Measurements from ENCODE around the gene TGFBRAP1.

The TGFBRAP1 gene

DNA sequence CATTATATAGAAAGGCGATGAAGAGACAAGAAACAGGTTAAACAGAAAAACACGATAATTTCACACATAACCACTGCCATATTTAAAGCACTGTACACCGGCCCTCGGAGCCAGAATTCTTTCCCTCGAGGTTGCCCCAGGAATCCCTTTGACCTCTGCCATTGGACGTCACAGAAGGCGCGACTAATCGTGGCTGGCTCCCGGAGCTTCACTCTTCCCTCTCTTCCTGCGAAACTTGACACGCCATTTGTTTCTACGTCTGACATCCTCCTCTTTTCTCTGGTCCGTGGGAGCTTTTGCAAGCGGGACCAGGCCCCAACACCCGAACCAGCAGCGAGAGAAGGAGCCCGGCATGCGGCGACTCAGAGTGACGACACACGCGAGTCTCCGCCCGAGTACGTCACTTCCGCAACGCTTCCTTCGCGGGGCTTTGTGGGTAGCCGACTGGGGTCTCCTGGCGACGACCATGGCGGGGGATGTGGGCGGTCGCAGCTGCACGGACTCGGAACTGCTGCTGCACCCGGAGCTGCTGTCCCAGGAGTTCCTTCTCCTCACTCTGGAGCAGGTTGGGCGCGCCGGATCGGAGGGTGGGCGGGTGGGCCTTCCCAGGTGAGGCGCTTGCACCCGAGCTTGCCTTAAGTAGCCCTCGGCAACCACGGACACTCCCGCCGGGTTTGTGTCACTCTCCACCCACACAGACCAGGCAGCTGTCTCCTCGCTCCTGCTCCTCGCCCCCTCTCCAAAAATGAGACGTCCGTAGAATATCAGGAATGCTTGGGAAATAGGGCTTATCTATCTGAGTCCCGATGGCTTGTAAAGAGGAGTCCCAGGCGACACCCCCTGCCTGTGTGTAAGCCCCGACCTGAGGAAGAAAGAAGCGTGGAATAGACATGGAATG is 7.8 kb upstream of the TGFBRAP1 start, which contains the start of gene C2orf49:
Gene C2orf49, plus strand, starts transcription at position 419 of the 898 bp plus-strand sequence. Its CDS starts 48 bp downstream, at position 467.
- peak; percentile 68 for DNase-seq (ENCODE audit: low read depth)
- in situ Hi-C loops (cut with HindIII; ENCODE audit: low sequenced_read_pairs): no loop called here
- H3K4me3 ChIP-seq (ENCODE audit: low read depth, low read length): peak within 1 kb of the TSS; percentile 94
- TF ChIP-seq, protein P1, sequence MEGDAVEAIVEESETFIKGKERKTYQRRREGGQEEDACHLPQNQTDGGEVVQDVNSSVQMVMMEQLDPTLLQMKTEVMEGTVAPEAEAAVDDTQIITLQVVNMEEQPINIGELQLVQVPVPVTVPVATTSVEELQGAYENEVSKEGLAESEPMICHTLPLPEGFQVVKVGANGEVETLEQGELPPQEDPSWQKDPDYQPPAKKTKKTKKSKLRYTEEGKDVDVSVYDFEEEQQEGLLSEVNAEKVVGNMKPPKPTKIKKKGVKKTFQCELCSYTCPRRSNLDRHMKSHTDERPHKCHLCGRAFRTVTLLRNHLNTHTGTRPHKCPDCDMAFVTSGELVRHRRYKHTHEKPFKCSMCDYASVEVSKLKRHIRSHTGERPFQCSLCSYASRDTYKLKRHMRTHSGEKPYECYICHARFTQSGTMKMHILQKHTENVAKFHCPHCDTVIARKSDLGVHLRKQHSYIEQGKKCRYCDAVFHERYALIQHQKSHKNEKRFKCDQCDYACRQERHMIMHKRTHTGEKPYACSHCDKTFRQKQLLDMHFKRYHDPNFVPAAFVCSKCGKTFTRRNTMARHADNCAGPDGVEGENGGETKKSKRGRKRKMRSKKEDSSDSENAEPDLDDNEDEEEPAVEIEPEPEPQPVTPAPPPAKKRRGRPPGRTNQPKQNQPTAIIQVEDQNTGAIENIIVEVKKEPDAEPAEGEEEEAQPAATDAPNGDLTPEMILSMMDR (IDR thresholded peaks at IDR 0.05; ENCODE audit: low read depth, low read length, missing control alignments): no peak

DNA sequence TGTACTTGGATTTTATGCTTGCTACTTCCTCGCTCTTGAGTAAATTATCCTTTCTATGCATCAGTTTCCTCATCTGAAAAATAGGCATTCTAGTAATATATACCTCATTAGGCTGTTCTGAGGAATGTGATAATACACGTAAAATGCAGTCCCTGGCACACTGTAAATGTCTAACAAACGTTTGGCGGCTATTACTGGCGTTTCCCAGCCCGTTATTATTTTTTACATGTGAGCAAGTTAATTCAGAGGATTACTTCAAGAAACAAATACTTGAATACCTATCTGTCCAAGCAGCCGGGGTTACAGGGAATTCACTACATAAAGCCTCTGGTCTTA is 7.2 kb upstream of the TGFBRAP1 start:
- TF ChIP-seq, protein P1 (IDR thresholded peaks at IDR 0.05; ENCODE audit: low read depth, low read length, missing control alignments): no peak
- in situ Hi-C loops (cut with HindIII; ENCODE audit: low sequenced_read_pairs): no loop called here
- DNase-seq (ENCODE audit: low read depth): no peak
- peak overlapping the region; percentile 94 for H3K4me3 ChIP-seq (ENCODE audit: low read depth, low read length)

DNA sequence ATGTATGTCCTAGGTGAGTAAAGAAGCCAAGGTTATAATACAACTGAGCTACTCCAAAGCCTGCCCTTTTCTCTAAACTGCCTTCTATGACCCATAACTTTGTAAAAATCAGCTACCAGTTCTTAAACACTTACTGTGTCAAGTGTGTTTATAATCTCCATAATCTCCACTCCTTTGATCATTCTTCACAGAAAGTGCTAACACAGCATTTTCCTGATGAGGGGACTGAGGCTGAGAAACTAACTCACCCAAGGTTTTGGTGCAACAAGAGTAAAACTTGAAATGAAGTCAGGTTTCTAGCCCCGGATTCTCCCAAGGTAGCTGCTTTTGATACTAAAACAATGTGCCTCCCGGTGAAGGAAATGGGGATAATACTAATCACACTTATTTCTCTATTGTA is 5.9 kb upstream of the TGFBRAP1 start:
- in situ Hi-C loops (cut with HindIII; ENCODE audit: low sequenced_read_pairs): no loop called here
- DNase-seq (ENCODE audit: low read depth): no peak
- TF ChIP-seq, protein P1 (IDR thresholded peaks at IDR 0.05; ENCODE audit: low read depth, low read length, missing control alignments): no peak
- H3K4me3 ChIP-seq (ENCODE audit: low read depth, low read length): no peak overlapping the region

DNA sequence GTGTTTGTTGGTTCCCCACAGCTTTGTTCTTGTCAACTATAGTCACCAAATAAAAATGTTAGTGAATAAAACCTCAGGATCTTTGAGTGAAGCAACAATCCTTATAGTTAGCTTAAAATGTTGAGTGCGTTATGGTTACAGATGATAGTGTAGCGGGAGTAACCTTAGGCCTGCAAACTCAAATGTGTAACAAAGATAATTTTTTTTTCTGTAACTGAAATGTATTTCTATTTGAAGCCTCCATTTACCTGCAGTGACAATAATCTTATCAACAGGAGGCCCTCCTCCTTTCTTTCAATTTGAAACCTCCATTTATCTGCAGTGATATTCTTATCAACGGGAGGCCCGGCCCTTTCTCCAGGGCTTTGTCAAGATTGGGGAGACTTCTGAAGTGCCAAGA is 4.7 kb upstream of the TGFBRAP1 start:
- TF ChIP-seq, protein P1 (IDR thresholded peaks at IDR 0.05; ENCODE audit: low read depth, low read length, missing control alignments): no peak
- in situ Hi-C loops (cut with HindIII; ENCODE audit: low sequenced_read_pairs): no loop called here
- no peak for DNase-seq (ENCODE audit: low read depth)
- no peak overlapping the region for H3K4me3 ChIP-seq (ENCODE audit: low read depth, low read length)

DNA sequence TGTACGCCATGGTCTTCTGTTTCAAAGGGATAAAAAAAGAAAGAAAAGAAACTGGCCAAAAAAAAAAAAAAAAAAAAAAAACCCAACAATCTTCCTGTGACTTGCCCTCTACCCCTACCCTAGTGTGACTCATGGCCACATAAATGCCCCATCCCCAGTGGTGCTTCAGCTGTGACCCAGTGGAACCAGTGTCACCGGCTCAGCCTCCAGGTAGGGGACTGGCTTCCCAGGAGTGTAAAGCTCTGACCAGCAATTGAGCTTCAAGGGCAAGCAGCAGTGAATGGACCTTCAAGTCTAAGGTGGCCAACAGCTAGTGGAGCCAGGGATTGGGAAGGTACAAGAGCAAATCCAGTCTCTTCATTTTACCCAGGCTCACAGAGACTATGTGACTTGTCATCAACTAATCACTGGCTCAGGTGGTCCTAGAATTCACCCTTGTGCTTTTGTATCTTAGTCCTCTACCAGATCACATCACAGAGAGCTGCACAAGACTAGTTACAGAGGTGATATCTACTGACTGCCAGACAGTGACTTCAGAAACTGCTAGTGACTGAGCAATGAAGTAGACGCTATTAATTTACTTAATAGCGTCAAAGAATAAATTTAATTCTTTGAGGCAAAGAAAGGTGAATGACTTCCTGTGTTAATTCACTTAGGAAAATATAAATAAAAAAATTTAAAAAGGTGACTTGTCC is 1.3 kb upstream of the TGFBRAP1 start:
- no peak for DNase-seq (ENCODE audit: low read depth)
- no peak overlapping the region for H3K4me3 ChIP-seq (ENCODE audit: low read depth, low read length)
- TF ChIP-seq, protein P1 (IDR thresholded peaks at IDR 0.05; ENCODE audit: low read depth, low read length, missing control alignments): no peak
- in situ Hi-C loops (cut with HindIII; ENCODE audit: low sequenced_read_pairs): no loop called here

DNA sequence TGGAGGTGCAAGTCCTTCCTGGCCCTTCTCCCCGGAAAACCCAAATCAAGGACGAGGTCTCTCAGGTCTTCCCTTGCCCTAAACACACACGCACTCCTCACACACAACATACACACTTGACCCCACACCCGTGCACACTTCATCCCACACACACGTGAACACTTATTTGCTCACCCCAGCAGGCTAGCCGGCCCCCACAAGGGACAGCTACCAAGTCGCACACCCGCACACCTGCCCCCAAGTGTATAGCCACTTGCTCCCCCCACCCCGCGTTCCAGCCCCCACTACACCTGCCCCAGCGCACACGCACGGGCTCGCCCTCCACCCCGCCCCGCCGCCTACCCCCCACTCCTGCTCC is 359 bp downstream of the TGFBRAP1 start:
- in situ Hi-C loops (cut with HindIII; ENCODE audit: low sequenced_read_pairs): no loop called here
- no peak for DNase-seq (ENCODE audit: low read depth)
- peak overlapping the region; percentile 57 for H3K4me3 ChIP-seq (ENCODE audit: low read depth, low read length)

More for the DNA sequence above, 359 bp downstream of the TGFBRAP1 start:
- TF ChIP-seq, protein P1 (IDR thresholded peaks at IDR 0.05; ENCODE audit: low read depth, low read length, missing control alignments): no peak
